ENCODE results near the gene DCANP1.
A peak's percentile ranks its signal among the peaks of the same experiment; 100 is the strongest.

The DCANP1 gene

DNA sequence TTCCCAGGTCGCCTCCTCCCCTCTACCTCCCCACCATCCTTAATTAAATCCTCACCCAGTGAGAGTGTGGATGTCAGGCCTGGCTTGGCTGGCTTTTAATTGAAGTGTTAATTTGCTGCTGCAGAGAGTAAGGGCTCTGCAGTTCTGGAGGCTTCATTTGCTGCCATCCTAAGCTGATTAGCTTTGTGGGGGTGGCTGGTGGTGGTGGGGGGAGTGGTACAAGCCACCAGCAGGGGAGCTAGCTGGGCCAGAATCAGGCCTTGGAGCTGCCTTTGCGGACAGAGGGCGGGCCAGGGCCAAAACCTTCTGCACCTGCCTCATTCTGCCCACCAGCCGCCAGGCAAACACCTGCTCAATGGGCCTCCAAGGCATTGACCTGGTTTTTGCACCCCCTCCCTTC, 31.8 kb upstream of the DCANP1 start:
- no peak for DNase-seq

DNA sequence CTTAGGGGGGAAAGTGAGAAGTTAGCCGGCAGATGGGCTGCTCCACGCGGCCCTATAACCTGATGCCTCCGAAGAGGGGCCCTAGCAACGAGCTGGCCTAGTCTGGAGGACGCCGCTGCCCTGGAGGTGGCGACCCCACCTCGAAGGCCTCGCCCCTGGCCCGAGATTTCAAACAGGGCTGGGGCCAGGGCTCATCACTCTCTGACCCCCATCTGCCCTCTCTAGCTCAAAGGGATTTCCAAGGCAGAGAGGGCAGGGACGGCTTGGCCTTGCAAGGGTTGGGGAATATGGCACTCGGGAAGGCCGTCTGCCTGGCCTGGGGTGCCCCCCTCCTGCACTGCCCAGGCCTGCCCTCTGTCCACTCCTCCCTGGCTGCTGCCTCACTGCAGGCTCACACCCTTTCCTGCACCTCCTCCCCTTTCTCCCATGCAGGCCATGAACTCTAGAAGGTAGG, 30.5 kb upstream of the DCANP1 start:
- no peak for DNase-seq

DNA sequence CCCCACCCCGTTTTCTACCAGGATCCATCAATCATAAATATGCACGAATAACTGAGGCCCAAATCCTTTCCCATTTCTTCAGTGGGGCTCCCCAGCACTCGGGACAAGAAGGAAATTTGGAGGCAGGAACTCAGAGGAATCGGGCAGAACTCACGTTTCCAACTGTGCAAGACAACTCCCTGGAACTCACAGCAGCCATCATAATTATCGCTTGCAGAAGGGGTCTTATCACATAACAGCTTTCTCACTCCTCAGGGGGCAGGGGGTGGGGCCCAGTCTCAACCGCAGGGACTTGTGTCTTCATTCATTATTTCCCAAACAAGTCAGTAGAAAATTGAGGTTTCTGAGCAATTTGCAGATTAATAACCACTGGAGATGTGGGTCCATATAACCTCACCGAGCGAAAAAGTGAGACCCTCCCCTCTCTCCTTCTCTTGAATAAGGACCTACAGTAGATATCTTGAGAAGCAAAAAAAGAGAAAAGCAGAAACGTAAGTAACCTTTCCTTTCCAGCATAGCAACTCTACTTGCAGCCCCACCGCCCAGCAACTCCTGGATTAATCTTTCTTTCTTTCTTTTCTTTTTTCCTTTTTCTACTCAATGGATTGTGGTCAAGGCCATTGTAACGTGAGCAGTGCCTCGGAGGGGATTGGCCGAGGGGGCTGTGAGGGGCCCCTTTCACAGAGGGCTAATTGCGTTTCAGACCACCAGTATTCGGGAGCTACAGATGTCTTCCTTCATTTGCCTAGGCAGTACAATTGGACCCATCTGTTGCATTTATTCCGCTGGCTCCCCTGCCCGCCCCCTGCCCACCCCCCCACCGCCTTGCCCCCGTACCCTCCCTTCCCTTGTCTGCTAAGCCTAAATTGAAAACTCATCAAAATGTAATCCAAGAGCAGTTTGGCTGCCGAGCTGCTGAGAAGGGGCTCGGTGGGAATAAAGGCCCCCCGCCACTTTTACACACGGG, 29.8 kb upstream of the DCANP1 start:
- no peak for DNase-seq

DNA sequence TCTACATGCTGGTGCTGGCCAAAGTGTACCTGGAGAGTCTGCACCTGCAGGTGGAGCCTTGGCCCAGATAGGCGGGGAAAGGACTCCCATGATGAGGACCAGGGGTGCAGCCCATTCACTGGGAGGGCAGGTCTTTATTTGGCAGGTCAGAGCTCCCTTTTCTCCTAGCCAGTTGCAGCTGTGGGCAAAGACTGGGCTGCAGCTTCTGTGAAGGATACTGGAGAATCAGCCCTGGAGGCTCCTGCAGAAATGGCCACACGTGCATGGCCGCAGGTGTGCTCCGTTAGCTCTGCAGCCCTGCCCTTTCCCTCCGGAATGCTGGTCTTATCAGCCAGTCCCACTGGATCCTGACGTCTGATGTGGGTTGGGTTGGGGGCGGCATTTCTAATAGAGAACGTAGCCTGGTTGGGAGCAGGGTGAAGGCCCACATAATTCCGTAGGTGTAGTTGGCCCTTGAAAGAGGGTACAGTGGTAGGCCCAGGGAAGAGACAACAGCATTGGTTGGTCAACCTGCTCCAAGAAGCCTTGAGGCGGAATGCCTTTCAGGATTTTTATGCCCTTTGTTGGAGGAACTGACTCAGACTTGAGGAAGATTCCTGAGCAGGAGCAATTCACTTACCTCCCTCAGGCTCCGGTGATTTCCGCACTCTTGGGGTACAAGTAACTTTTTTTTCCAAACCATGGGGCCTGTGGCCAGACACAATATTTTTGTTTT, 27.0 kb upstream of the DCANP1 start:
- no peak for DNase-seq

DNA sequence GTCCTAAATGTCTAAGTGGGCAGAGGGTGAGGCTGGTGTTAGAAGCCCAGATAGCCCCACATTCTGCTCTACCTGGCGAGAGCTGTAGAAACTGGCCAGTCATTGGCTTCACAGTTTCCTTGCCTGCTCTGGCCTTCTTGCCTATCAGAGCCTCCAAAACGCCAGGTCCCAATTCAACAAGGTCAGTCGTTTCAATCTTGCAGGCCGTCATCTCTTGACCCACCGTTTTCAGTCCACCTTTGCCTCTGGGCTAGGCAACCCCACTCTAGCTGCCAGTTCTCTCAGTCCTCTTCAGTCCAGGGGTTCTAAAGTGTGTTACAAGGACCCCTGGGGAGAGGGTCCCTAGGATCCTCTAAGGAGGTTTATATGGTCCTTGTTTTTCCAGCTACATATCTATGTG, 25.0 kb upstream of the DCANP1 start:
- DNase-seq: no peak

DNA sequence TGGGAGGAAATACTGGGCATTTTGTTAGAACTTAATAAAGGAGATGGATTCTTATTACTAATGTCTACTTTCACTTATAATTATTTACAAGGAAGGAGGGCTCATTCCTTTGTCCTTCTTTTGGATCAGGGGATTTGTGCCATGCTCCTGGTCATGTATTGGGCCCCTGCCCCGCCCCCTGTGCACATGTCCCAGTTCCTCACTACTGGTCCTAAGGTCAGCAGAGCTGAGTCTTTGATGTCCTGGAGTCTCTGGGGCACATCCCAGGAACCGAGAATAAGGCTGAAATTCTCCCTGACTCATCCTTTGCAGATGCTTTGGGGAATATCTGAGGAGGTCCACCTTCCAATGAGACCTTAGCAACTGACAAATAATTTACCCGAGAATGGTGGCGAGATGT, 24.6 kb upstream of the DCANP1 start:
- DNase-seq: no peak

DNA sequence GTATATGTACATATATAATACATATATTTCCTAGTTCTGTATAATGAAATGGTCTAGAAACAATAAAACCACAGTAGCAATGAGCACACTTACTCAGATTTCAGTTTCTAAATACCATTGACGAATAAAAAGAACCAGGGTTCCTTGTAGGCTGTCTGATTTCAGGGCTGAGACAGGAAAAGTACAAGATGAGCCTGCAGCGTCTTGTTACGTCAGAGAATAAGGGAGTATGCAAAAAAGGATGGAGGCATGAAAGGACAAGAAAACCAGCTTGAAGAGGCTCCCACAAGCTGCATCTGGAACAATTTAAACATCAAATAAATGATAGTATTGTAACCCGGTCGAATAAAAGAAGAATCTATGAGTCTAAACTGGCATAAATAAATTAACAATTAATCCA, 22.8 kb upstream of the DCANP1 start:
- no peak for DNase-seq

DNA sequence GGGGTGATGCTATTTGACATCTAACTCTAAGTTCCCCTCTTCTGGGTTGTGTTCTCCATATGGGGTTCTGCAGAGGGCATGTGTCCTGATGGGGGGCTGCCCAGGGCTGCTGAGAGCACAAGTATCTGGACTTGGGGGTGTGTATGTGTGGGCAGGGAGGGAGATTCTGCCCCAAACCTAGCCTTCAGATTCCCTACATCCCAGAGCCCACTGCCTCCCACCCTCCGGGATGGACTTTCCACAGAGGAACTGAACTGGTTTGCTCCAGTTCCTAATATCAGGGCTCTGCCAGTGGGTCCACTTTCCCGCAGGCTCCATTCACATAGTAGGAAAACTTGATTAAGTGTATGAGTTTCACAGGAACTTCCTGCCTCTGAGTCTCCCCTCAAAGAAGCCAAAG, 21.4 kb upstream of the DCANP1 start:
- no peak for DNase-seq

DNA sequence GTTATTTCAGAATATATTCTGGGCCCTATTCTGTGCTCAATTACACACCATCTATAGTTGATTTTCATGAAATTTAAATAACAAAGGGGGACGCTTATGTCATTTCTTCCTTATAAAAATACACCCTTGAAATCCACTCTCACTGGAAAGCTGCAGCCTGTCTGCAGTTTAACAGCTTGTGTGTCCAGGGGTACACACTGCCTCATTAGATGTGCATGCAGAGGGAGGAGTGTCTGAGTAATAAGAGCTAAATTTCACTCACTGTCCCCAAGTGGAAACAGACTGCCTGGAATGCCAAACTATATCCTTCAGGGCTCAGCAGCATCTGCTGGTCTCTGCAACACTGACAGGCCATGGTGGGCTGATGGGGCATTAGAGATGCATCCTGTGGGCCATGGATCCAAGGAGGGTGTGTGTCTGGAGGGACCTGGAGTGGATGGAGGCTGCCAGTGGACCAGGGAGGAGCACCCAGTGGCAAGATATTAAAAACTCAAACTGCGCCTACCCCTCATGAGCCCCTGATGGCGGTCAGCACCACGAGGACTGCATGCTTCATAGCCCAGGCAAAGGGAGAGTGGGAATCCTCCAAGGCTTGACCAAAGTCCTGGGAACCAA, 20.8 kb upstream of the DCANP1 start:
- no peak for DNase-seq

DNA sequence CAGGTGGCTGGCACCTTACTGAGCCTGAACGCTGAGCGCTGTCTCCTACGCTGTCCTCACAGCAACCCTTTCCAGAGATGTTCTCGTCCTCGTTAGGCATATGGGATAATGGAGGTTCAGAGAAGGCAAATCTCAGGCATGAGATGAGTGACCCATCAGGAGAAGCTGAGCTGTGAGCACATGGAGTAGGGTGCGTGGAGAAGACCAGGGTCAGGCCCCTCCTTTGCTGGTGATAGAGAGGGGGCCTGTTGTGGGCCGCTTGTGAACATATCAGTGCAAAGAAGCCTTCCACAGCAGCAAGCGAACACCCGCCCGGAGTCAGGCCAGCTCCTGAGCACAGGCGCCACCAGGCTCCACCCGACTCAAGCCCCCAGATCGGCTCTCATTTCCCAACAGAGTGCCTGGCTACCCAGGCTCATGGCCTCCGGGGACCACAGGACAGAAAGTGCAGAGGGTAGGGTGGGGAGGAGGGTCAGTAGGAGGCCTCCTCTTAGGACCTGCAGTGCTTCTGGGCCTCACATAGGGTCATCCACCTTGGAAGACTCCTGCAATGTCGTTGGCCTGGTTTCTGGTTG, 20.0 kb upstream of the DCANP1 start:
- no peak for DNase-seq

DNA sequence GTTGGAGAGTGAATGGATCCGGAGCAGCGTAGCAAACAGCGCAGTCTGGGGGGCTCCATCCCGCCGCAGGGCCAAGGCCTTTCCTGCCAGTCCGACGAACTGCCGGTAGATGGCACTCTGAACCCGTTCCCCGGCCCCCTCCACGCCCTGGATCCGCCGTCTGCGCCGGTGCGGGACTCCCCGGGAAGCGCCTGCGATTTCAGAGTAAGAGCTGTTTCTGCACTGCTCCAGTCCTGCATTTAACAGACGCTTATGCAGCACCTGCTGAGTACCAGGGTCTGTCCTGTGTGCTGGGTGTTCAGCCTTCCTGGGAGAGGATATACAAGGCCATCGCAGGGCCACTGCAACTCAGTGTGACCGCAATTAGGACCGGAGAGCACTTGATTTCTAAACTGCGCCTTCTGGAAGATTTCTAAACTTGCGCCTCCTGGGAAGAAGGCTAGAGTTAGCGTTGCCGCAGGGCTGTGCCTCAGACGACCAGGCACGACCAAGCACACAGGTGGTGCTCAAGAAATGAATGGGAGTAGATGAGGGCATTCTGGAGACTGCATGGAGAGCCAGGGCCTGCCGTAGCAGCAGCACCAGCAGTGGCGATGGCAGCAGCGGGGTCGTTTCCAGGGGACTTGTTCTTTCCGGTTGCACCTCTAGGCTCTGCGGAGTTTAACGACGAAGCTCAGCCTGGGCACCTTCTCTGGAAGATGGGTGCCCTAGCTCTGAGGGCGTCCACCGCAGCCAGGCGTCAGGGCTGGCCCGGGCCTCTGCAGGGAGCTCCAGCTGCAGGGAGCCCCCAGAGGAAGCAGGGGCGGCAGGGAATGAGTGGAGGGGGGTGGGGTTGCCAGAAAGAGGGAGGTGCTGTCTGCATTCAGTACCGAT, 19.3 kb upstream of the DCANP1 start:
- DNase-seq: peak; percentile 70 to 73

DNA sequence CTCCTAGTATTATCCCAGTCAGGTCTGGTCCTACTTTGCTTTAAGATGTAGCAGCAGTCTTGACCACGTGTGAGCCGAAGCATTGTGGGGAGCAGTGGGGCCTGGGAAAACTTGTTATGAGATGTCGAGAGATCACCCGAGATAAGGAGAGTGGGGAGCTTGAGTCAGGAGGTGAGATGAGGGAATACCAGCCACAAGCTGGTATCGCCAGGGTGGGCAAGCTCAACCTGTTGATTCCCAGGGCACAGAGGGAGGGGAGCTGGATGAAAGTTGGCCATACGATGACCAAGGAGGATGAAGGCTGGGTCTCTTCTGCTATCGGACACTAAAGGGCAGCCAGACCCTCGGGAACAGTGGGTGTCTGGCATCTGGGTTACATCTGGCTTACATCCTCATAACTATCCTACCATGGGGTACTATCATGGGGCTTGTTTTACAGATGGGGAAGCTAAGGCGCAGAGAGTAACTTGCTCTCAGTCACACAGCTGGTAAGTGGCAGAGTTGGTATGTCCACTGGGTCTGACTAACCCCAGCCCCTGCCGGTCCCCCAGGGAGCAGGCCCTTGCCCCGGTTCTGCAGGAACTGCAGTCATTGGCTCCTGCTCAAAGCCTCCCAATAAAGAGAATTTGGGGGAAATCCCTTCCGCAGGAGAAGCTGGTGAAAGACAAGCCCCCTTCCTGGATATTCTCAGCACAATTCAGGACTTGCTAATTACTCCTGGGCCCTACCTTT, 18.4 kb upstream of the DCANP1 start:
- no peak for DNase-seq

DNA sequence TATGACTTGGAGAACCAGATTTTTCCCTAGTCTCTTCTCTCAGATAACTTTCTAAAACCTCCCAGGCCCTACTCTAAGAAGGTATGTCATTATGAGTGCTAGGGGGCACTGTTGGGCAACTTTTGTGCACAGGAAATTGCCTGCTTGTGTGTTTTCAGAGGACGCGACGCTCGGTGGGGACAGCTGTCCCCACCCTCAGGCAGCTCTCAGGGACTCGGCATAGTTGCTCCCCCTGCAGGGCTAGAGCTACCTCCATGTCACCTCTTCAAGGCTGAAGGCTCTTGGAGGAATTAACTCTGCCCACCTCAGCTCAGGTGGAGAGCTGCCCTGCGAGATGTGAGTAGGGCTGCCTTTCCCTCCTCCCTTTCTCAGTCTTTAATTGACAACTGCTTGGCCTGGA, 15.2 kb upstream of the DCANP1 start:
- peak; percentile 30 to 35 for DNase-seq

DNA sequence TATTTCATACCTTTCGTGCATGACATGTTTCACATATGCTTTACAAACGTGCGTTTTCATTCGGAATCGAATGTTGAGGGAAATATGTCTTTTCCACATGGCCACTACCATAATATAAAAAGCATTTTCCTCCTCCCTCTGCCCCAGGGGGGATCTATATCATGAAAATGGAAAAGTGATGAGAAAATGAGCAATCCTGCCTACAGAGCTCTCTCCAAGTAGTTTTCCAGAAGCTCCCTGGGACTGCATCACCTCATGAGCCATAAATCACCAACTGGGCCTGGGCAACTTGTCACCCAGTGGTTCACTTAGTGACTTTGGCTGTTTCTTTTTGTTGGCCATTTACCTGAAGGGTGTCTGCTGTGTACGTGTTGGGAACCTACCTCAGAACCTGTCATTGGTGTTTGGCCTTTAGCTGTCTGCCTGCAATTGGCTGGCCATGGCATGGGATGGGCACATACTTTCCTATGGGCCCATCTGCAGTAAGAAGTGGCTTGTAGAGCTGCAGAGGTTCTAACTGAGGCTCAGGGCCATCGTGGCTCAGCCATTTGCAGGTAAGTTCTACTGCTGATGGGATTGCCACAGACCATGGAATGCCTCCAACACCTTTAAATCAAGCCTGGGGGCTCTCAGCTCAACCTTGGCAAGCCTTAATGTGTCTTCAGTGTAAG, 14.5 kb upstream of the DCANP1 start:
- DNase-seq: no peak

DNA sequence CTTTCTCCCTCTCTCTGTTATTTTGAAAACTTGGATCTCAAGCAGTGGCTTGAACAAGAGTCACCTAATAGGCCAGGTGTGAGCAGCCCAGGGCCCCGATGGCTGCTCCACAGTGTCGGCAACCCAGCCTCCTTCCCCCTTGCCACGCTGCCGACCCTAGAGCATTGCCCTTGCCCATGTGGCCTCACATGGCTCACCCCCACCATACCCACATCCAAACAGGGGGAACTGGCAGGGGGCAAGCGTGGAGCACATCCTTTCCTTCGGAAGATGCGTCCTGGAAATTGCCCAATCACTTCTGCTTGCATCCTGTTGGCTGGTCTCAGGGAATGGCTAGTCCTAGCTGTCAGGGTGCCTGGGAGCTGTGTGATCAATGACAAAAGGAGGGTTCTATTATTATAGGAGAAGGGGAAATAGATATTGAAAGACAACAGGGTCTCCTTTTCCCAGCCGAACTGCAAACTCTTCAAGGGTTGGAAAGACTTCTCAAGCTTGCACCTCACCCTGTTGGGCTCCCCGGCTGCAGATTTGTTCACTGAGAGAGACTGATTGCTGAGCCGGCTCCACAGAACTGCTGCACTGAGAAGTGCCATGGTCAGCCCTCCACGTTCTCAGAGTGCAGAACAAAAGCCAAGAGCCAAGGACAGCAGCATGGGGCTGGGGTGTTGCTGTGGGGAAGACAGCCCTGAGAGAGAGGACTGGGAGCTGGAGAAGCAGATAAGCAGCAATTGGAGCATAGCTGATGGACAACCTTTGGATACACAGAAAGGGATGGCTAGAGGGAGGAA, 13.3 kb upstream of the DCANP1 start:
- no peak for DNase-seq

DNA sequence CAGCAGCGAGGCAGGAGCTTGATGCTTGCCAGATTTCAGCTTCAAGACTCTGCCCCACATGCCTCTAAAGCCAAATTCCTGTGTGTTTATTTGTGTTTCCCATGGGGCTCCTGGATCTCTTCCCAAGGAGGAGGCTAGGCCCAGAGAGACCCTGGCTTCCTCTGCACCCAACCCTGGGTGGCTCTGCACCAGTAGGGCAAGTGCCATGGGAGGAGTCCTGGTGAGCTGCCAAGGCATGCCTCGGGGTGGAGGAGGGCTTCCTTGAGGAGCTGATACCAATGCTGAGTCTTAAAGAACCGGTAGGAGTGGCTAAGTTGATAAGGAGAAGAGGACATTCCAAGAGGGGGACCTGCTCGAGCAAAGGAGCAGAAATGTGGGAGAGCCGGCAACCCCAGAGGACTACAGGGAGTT, 11.8 kb upstream of the DCANP1 start:
- DNase-seq: no peak

DNA sequence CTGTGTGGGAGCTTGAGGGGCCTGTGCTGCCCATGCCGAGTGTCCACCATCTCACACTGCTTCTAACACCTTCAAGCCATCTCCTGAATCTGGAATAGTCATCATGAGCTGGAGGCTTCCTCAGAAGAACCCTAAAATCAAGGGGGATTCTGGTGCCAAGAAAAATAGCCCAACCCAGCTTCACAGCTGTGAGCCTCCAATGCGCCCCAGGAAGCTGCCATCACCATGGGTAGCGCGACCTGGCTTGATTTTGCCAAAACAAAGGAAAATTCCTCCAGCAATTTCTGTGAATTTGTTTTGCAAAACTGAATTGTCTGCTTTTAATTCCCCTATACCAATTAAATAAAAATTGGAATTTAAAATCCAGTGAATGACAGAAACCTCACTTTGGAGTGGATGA, 11.2 kb upstream of the DCANP1 start:
- DNase-seq: no peak

DNA sequence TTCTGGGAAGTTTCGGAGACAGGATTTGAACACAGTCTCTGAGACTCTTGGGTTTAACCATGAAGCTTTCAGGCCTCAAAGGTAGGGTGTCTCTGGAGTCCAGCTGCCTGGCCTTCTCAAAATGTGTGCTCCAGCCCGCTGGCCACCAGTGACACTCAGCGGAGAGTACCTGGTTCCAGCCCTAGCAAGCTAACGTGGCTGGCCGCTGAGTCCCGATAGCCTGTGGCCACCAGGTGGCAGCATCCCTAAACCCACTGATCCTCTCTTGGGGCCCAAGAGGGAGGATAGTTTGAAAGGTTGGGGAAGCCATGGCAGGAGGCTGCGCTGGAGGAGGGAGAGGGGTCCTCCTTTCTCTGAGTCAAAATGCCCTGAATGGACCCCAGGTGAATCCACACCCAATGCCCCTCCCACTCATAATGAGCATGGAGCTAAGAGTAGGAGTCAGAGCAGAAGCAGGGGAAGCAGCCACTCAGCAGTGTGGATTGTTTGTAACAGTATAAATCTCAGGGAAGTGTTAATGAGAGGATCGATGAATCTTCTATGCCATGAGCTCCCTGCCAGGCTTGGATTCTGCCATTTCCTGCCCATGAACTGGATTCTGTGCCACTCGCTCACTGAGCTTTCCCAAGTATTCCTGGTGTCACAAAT, 10.4 kb upstream of the DCANP1 start:
- peak; percentile 64 to 67 for DNase-seq

DNA sequence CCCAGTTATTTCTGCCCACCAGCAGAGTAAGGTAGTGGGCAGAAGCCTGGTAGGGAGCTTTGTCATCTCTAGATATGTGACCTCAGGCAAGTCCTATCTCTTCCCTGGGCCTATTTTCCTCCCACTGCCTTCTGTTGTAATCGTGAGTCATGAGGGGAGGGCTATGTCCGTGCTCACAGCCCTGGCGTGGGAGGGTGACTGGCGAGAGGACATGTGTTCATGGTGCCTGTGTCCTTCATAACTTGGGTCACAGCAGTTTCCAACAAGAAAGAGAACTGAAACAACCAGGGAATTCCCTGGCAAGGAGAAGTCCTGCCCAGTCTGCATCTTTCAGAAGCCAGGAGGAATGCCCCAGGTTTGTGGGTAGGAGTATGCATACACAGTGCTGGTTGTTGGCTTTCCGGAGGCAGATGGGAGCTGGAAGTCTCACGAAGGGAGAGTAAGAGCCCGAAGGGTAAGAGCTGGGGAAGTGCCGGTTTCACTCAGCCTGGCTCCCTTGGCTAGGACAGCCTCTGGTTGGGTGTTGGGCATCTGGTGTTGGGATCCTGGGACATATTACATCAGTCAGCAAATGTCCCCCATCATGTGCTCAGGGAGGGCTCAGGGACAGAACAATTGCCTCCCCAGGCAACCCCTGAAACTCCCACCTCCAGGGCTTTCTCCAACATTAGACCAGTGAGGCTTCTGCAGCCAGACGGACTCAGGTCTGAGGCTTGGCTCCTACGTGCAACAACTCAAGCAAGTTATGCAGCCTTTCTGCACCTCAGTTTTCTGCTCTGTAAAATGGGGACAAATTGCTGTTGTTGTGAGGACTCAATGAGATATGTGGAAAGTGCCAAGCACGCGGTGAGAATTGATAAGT, 9.3 kb upstream of the DCANP1 start:
- DNase-seq: no peak

Measured in stimulated activated CD4-positive, alpha-beta T cell treated with anti-CD3 and anti-CD28 coated beads, Interleukin-2, amount 100 ng/mL, for 48 hours (primary cell).